ENCODE results near the gene NABP2.

DNA sequence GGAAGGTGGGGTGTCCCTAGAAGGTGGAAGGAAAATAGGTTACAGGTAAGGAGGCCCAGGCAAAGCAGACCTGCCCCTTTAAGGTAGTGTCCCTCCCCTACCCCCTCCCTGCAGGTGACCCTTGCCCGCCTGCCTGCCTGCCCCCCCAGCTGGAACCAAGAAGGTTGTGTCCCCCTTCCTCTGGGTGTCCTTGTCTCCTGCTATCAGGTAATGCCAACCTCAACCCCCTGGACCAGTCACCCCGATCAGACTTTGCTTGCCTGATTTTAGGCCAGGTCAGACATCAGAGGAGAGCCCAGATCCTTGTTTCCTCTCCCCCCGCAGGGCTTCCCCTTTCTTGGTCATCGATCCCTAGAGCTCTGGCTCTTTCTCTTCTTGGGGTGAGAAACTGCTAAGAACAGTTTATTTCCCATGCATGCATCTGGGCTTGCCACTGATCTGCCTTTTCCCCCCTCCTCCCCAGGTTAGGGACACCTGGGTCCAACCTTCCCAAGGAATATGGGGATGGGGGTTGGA is 5.8 kb downstream of the NABP2 start, which contains the start of gene SLC39A5:
- TF ChIP-seq, protein P1, sequence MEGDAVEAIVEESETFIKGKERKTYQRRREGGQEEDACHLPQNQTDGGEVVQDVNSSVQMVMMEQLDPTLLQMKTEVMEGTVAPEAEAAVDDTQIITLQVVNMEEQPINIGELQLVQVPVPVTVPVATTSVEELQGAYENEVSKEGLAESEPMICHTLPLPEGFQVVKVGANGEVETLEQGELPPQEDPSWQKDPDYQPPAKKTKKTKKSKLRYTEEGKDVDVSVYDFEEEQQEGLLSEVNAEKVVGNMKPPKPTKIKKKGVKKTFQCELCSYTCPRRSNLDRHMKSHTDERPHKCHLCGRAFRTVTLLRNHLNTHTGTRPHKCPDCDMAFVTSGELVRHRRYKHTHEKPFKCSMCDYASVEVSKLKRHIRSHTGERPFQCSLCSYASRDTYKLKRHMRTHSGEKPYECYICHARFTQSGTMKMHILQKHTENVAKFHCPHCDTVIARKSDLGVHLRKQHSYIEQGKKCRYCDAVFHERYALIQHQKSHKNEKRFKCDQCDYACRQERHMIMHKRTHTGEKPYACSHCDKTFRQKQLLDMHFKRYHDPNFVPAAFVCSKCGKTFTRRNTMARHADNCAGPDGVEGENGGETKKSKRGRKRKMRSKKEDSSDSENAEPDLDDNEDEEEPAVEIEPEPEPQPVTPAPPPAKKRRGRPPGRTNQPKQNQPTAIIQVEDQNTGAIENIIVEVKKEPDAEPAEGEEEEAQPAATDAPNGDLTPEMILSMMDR (conservative IDR thresholded peaks at IDR 0.05; ENCODE audit: low read depth, low read length), result no peak
- TF ChIP-seq EZH2 (IDR thresholded peaks at IDR 0.05; ENCODE audit: borderline replicate concordance, low read depth, low read length, poor library complexity, severe bottlenecking), result no peak

All from A673 (cell line).